HK-2 (cell line): ENCODE measurements around the gene UPK2.
A peak's percentile ranks its signal among the peaks of the same experiment; 100 is the strongest.
"Not testable (repeated sequence)": the region's sequence is repeated elsewhere in the genome, so short reads cannot be mapped to it uniquely, and the experiment has no call there.

Experiments used
- DNase-seq: peaks from one replicate; pipeline ENCODE4 v3.0.0-alpha.2; 2018; ENCODE audit not compliant: unreplicated experiment

UPK2 gene

DNA sequence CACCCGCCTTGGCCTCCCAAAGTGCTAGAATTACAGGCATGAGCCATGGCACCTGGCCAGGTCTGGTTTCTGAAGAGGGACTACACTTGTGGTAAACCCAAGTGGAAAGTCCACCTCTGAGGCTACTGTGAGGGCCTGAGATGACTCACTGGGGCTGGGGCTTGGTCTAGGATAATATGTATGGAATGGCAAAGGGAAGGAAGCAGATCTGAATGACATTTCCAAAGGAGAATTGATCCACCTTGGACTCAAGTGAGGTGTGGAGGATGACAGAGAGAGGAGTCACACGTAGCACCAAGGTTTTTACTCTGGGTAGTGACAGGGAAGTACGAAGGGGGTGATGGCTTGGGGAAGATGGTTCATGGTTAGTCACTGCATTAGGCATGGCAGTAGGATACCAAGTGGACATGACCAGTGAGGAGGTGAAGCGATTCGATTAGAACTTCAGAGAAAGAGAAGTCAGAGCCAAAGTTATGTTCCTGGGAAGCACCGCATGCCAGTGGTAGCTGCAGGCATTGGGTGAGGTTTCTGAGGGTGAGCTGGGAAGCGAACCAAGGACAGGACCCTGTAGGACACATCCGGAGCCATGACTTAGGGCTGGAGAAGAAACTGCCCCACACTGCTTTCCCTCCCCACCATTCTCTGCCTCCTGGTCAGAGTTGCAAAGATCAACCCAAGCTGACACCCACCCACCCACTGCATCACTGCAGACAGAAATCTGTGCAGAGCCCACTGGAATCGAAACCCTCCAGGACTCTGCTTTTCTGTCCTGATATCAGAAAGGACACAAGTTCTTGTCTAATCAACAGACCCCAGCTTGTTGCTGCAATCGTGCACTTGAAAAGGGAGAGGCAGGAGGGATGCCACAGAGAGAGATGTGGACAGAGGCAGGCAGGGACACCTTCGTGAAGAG is 17.4 kb upstream of the UPK2 start:
- DNase-seq, result peak; percentile 86

DNA sequence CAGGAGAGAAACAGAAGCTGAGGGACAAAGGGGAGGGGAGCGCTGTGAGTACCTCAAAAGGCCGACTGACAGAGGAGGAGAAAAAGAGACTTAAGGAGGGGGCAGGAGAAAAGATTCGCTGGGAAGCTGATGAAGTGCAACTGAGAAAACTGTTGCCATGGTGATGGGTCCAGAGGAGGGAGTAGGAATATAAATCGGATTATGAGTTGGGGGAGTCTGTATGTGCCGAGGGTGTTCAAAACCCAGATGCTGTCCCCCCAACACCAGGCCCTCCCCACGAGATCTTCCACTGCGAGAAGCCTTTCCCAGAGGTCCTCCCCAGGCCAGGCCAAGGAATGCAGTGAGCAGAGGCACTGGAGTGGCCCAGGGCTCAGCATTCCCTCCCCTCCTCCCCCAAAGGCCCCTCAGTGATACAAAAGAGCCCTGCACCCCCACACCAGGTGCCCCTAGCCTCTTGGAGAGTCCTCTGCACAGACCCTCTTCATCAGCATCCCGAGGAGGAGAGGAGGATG is 16.6 kb upstream of the UPK2 start:
- no peak for DNase-seq

DNA sequence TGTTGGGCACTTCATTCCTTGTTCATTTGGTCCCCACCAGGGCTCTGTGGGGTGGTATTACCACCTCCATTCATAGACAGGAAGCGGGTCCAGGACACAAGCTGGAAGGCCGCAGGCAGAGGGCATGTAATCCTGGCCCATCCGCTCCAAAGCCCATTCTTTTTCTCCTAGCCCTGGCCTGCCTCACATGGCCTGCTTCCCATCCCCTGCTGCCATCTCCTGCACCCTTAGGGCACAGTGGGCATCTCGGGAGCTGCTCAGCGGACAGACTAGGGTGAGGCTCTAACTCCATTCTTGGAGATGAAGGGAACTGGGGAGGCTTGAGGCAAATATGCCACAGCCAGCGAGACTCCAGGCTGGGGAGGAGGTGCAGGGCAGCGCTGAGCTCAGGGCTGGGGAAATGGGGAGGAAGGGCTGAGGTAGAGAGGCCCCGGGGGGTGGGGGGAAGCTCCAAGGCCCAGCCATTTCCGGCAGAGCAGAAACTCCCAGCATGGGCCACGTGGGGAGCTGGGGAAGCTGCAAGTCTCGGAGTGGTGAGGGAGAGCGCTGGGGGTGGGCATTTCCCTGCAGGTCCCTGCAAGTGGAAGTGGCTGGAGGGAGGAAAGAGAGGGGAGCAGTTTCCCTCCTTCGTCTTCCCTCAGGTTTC is 16.0 kb upstream of the UPK2 start:
- DNase-seq, result no peak

DNA sequence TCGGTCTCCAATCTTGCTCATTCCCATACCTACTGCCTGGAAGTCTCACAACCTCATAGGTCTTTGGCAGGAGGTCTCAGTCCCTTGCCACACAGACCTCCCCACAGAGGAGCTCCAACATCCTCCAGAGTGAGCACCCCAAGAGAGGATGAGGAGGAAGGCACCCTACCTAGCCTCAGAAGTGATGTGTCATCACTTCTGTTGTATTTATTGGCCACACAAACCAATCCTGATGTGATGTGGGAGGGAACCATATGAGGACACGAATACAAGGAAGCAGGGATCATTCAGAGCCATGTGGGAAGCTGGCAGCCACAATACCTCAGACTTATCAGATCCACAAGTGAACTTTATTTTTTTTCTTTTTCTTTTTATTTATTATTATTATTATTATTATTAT is 9.0 kb upstream of the UPK2 start:
- DNase-seq, result no peak

DNA sequence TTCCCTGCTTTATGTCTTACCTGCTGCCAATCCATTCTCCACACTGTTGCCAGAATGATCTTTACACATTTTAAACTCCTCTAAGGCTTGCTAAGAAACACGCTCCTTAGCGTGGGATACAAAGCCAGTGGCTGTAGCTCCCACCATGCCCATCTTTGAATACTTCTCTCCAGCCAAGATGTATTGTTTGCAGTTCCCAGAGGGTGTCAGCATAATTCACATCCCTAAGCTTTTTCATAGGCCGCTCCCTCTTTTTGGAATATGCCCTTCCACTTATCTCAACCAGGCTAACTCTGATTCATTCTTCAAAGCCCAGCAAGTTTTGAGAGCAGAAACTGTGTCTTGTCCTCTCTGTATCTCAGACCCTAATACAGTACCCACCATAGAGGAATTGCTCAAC is 8.1 kb upstream of the UPK2 start:
- no peak for DNase-seq

DNA sequence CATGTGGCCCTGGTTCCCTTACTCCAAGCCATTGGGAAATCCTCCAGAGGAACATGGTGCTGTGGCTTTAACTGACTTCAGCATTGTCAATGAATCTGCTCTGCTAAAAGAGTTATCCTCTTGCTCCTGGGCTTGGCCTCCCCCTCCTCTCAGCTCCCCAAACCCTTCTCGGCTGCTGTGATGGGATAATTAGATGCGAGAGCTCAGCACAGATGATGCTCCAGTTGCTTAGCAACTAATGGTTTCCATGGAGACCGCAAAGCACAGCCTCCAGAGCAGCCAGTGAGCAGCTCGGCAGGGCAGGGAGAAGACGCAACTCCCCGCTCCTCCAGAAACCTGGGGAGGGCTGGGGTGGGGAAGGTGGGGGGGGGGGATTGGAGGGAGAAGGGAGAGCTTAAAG is 2.8 kb upstream of the UPK2 start:
- DNase-seq, result no peak

DNA sequence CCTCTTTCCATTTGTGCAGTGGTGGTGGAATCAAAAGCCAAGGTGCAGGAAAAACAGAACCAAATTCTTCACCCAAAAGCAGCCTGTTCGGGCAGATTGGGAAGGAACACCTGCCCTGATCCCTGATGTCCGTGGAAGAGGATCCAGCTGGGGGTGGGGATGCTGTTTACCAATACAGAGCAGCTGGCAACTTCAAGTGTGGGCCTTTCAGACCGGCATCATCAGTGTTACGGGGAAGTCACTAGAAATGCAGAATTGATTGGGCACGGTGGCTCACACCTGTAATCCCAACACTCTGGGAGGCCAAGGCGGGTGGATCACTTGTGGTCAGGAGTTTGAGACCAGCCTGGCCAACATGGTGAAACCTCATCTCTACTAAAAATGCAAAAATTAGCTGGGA is 2.1 kb upstream of the UPK2 start:
- DNase-seq, result not testable (repeated sequence)

DNA sequence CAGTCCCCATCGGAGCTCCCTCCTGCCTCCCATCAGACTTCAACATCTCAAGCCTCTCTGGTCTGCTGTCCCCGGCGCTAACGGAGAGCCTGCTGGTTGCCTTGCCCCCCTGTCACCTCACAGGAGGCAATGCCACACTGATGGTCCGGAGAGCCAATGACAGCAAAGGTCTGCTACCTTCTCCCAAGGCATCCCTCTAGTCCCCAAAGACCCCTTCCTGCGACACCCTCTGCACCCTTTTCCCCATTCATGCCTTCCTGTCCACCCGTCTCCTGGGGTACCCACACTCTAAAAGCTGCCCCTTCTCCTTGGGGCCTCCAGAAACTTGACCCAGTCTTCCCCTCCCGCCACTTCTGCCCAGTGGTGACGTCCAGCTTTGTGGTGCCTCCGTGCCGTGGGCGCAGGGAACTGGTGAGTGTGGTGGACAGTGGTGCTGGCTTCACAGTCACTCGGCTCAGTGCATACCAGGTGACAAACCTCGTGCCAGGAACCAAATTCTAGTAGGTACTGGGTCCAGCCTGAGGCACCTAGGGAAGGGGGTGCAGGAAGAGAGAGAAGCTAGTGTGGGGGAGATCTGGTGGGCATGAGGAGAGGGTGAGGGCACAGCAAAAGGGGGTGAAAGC is 860 bp downstream of the UPK2 start:
- no peak for DNase-seq

DNA sequence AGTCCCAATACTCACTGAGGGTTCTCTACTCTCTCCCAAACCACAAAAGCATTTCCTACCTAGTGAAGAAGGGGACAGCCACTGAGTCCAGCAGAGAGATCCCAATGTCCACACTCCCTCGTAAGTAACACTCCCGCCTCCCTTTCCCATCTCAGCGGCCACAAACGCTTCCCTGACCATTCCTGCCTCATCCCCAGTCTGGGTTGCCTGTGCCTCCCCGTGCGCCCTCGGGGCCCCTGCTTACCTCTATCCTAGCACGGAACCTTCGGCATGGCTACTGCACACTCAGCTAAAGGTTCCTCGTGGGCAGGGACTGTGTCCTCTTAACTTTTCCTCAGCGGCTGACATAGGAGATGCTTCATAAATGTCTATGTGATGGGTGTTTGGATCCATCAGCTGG is 1.5 kb downstream of the UPK2 start:
- DNase-seq, result no peak

DNA sequence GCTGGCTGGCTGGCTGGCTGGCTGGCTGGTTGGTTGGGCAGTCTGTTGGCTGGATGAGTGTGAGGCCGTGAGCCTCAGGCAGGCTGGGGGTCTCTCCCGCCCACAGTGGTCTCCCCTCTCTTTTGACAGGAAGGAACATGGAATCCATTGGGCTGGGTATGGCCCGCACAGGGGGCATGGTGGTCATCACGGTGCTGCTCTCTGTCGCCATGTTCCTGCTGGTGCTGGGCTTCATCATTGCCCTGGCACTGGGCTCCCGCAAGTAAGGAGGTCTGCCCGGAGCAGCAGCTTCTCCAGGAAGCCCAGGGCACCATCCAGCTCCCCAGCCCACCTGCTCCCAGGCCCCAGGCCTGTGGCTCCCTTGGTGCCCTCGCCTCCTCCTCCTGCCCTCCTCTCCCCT is 1.9 kb downstream of the UPK2 start:
- no peak for DNase-seq

DNA sequence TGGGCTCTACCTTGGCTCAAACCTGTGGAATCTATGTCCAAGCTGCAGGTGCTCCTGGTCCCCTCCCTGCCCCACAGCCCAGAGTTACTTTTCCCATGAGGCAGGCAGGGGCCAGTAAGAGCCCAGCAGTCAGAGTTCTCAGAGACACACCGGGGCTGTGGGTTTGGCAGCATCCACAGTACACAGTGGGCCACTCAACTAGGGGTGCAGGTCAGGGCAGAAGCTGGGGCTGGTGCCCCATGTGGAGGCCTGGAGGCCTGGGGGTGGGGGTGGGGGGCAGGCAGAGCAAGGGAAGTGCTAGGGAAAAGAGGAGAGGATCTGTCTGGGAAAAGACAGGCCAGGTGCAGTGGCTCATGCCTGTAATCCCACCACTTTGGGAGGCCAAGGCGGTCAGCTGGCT is 2.5 kb downstream of the UPK2 start:
- no peak for DNase-seq

DNA sequence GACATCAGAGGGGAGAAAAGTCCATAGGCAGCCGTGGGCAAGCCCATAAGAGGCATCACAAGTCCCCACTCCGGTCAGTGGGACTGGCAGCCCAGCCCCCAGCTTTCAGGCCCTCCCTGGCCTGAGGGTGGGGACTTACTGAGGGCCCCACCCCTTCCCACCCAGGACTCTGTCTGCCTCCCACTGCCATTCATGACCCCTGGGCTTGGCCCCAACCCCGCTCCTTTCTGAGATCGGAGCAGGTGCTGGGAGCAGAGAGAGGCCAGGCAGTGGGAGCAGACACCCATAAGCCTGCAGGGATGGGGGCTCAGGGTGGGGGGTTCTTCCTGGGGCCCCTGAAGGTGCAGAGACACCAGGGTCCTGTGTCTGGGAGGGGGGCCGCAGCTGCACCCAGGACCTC is 5.1 kb downstream of the UPK2 start:
- DNase-seq, result no peak

DNA sequence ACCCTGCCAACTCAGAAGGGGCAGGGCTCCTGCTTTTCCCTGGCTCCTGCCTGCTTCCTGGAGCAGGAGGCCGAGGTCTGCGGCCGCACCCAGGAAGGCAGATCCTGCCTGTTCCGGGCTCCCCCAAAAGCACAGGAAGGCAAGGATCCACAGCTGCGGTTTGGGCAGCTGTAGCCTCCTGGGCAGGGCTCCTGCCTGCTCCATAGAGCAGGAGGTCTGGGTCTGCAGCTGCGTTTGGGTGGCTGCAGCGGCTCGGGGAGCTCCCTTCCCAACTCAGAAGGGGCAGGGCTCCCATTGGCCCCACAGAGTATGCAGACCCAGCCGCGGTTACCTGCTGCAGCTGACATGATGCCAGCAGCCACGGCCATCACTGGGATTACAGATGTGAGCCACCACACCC is 5.5 kb downstream of the UPK2 start:
- DNase-seq, result no peak

DNA sequence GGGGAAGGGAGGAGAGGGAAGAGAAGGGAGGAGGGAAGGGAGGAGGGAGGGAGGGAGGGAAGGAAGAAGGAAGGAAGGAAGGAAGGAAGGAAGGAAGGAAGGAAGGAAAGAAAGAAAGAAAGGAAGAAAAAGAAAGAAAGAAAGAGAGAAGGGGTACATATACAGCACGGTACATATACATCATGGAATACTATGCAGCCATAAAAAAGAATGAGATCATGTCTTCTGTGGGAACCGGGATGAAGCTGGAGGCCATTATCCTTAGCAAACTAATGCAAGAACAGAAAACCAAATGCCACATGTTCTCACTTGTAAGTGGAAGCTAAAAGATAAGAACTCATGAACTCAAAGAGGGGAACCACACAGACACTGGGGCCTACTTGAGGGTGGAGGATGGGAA is 13.4 kb downstream of the UPK2 start:
- DNase-seq, result not testable (repeated sequence)

DNA sequence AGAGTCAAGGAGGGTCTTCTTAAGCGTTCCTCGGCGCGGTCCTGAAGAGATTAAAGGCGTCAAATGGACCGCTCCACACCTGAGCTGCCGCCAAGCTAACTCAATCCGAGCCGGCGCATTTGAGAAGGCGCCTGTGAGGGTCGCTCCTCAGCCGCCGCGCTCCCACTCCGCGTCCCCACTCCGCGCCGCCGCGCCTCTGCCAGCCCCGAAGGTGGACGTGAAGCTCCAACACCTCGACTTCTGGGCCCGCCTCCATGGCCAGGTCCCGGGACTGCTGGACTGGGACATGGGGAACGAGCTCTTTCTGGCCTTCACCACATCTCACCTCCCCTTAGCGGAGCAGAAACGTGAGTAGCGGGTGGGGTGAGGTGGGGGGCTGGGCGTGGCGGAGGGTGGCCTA is 15.5 kb downstream of the UPK2 start, which contains the start of gene FOXR1:
Gene FOXR1 (plus strand): TSS at position 116 of the 400 bp plus-strand sequence. CDS start 171 bp downstream, at position 287.
- no peak for DNase-seq

DNA sequence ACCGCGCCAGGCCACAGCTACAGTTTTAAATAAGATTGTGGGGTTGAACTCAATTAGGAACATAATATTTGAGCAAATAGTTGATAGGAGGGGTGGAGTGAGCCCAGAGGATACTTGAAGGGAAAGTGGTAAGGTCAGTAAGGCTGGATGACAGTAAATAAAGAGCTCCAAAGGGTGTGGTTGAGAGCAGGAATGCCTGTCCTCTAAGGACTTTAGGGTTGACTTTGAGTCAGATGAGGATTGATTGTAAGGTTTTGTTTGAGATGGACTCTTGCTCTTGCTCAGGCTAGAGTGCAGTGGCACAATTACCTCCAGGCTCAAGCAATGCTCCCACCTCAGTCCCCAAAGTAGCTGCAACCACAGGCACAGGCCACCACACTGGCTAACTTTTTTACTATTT is 17.9 kb downstream of the UPK2 start:
- DNase-seq, result no peak

DNA sequence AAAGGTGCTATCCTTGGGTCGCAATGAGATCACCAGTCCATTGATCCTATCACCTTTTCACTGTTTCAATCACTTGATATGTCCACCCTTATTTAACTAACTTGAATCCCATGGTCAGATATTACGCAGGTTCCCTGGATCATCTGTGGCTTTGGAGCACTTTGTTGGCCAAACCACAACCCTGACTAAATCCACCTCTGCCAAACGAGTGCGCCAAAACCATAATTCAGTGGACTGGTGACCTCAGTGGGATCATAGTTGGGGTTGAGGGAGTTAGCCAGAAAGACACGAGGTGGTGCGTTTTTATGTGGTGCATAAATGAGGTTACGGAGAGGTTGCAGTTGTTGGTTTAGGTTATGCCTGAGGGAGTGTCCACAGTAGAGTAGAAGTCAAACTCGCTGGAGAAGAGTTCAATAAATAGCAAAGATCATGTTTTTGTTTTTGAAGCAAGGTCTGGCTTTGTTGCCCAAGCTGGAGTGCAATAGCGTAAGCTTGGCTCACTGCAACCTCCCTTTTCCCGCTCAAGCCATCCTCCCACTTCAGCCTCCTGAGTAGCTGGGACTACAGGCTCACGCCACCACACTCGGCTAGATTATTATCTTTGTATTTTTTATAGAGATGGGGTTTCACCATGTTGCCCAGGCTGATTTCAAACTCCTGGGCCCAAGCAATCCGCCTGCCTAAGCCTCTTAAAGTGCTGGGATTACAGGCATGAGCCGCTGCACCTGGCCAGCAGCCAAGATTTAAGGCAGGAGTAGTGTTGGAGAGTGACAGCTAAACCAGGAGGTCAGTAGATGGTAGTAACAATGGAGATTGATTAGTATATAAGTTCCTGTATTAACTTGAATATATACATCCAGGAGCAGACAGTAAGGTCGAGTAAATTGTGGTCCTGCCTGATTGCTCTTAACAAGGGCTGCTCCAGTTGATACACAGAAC is 19.9 kb downstream of the UPK2 start:
- DNase-seq, result no peak

DNA sequence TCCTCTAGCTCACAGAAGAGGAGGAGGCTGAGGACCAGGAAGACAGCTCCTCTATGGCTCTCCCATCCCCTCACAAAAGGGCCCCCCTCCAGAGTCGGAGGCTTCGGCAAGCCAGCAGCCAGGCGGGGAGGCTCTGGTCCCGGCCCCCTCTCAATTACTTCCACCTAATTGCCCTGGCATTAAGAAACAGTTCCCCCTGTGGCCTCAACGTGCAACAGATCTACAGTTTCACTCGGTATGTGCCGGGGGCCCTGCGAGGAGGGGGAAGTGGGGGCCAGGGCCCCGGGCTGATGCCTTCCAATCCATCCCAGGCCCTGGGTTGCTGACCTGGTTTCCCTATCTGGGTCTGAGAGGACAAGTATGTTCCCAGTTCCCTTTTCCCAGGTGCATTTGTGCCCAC is 23.3 kb downstream of the UPK2 start:
- no peak for DNase-seq

DNA sequence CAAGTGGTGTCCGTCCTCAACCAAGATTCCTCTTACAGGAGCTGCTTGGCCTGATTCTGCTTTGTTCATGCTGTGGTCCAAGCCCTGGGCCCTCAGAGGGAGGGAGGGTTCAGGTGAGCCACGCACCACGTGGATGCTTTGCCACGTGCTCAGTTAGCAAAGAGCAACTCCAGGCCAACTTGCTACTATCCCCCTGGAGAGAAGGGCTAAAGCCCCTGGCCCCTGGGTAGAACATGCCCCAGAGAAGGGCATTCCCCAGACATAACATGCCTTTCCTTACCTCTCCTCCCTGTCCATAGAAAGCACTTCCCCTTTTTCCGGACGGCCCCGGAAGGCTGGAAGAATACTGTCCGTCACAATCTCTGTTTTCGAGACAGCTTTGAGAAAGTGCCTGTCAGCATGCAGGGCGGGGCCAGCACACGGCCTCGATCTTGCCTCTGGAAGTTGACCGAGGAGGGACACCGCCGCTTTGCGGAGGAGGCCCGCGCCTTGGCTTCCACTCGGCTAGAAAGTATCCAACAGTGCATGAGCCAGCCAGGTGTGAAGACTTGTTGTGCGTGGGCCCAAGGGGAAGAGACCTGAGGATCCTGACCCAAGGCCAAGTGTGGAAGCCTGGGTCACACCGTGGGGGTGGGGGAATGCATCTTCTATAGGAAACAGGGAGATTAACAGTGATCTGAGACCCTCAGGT is 24.2 kb downstream of the UPK2 start:
- DNase-seq, result no peak

DNA sequence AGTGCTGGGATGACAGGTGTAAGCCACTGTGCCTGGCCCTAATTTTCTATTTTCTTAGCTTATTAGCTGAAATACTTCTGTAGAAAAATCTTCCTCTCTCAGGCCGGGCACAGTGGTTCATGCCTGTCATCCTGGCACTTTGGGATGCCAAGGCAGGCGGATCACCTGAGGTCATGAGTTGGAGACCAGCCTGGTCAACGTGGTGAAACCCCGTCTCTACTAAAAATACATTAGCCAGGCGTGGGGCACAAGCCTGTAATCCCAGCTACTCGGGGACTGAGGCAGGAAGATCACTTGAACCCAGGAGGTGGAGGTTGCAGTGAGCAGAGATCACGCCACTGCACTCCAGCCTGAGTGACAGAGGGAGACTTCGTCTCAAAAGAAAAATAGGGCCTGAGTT is 28.2 kb downstream of the UPK2 start:
- DNase-seq, result not testable (repeated sequence)

DNA sequence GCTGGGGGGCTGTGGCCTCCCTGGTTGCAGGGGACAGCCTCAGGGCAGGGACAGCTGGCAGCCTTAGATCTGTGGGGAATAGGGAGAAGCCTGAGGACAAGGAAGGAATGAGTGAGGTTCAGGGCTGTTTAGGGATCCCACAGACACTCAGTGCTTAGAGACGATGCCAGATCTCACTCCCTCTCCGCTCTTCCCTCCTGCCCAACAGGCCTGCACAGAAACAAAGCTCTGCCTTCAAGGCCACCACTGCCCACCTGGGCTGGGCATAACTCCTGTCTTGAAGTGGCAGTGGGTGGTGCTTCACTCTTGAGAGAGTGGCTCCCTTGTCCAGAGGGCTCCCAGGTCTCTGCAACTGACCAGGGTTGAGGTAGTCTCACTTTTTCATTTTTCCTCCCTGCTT is 28.7 kb downstream of the UPK2 start:
- no peak for DNase-seq
